ENCODE data around the gene ZNF32.
A peak's percentile ranks its signal among the peaks of the same experiment; 100 is the strongest.

ZNF32 gene

DNA sequence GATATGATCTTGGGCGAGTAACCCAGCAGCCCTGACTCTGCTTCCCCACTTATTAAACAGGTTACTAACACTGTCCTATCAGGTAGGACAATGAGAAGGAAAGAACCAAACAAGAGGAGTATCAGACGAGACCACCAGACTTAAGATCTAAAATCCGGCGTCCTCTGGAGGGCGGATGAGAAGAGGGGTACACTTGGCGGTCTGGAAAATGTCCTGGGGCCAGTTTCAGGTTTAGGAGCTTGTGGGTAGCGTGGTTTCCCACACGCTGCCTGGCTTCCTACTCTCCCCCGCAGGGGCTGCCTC, 635 bp downstream of the ZNF32 start:
- no peak overlapping the region for H3K27ac ChIP-seq (ENCODE audit: low read depth, low read length)
- no peak for TF ChIP-seq EZH2phosphoT487 (conservative IDR thresholded peaks at IDR 0.05; ENCODE audit: low read length)
- TF ChIP-seq, protein P1, sequence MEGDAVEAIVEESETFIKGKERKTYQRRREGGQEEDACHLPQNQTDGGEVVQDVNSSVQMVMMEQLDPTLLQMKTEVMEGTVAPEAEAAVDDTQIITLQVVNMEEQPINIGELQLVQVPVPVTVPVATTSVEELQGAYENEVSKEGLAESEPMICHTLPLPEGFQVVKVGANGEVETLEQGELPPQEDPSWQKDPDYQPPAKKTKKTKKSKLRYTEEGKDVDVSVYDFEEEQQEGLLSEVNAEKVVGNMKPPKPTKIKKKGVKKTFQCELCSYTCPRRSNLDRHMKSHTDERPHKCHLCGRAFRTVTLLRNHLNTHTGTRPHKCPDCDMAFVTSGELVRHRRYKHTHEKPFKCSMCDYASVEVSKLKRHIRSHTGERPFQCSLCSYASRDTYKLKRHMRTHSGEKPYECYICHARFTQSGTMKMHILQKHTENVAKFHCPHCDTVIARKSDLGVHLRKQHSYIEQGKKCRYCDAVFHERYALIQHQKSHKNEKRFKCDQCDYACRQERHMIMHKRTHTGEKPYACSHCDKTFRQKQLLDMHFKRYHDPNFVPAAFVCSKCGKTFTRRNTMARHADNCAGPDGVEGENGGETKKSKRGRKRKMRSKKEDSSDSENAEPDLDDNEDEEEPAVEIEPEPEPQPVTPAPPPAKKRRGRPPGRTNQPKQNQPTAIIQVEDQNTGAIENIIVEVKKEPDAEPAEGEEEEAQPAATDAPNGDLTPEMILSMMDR (IDR thresholded peaks at IDR 0.05; ENCODE audit: insufficient read depth, low read length, poor library complexity, severe bottlenecking) = no peak
- no peaks in the 10 kb centered on the region for H4K20me1 ChIP-seq (ENCODE audit: low read depth, low read length)
- peak overlapping the region; percentile 57 for H3K9ac ChIP-seq (ENCODE audit: low read length)
- peak overlapping the region; percentile 58 for H3K4me3 ChIP-seq (ENCODE audit: insufficient read depth, low read length, poor library complexity, severe bottlenecking)
- no peaks in the 10 kb centered on the region for H3K9me2 ChIP-seq (replicated peaks; ENCODE audit: insufficient read depth, low read length)
- peaks cover 21% of the 10 kb centered on the region; the same call in 1 of the 2 replicates for H3K9me3 ChIP-seq (ENCODE audit: insufficient read depth, low read length)
- peak overlapping the region; percentile 99 for H2AFZ ChIP-seq (ENCODE audit: low read depth, low read length, severe bottlenecking)
- peaks cover 14% of the 10 kb centered on the region for H3K36me3 ChIP-seq (ENCODE audit: low read length)
- H3K27me3 ChIP-seq (ENCODE audit: low read length) = no peaks in the 10 kb centered on the region
- no peaks in the 10 kb centered on the region for H3K79me2 ChIP-seq (ENCODE audit: insufficient read depth, low read length)
- H3K4me2 ChIP-seq (ENCODE audit: low read depth, low read length, poor library complexity, severe bottlenecking) = peak overlapping the region; percentile 79
- no peaks in the 10 kb centered on the region for H3F3A ChIP-seq (ENCODE audit: insufficient read depth)

GRCh38 chr10:43647576-43647975, 1.1 kb downstream of the ZNF32 start:
- H3F3A ChIP-seq (ENCODE audit: insufficient read depth) = no peaks in the 10 kb centered on the region
- H4K20me1 ChIP-seq (ENCODE audit: low read depth, low read length) = no peaks in the 10 kb centered on the region
- H3K9me3 ChIP-seq (ENCODE audit: insufficient read depth, low read length) = peaks cover 25% of the 10 kb centered on the region; the same call in 1 of the 2 replicates
- no peak overlapping the region for H2AFZ ChIP-seq (ENCODE audit: low read depth, low read length, severe bottlenecking)
- H3K27ac ChIP-seq (ENCODE audit: low read depth, low read length) = no peak overlapping the region
- peak overlapping the region; percentile 58 for H3K4me3 ChIP-seq (ENCODE audit: insufficient read depth, low read length, poor library complexity, severe bottlenecking)
- H3K9me2 ChIP-seq (replicated peaks; ENCODE audit: insufficient read depth, low read length) = no peaks in the 10 kb centered on the region
- H3K79me2 ChIP-seq (ENCODE audit: insufficient read depth, low read length) = no peaks in the 10 kb centered on the region
- no peak for TF ChIP-seq EZH2phosphoT487 (conservative IDR thresholded peaks at IDR 0.05; ENCODE audit: low read length)
- TF ChIP-seq, protein P1 (IDR thresholded peaks at IDR 0.05; ENCODE audit: insufficient read depth, low read length, poor library complexity, severe bottlenecking) = no peak
- peaks cover 14% of the 10 kb centered on the region for H3K36me3 ChIP-seq (ENCODE audit: low read length)
- H3K27me3 ChIP-seq (ENCODE audit: low read length) = no peaks in the 10 kb centered on the region
- H3K9ac ChIP-seq (ENCODE audit: low read length) = no peak overlapping the region
- H3K4me2 ChIP-seq (ENCODE audit: low read depth, low read length, poor library complexity, severe bottlenecking) = peak overlapping the region; percentile 79

DNA sequence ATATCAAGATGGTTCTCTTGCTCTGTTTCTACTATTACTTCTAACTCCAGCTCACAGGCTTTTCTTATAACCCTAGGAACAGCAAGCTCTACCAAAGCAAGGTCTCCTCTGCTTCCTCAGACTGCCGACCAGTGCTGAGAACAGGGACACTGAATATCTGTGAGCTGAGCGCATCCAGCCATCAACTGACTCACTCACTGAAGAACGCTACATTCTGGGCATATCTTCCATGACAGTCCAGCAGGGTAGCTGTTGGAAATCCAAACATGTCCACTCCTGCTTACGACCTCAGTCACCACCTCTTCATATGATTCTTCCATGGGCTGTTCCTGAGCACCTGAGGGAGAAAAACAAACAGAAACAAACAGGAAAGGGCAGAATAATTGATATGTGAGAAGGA, 2.8 kb downstream of the ZNF32 start:
- Histone ChIP-seq H3K27me3 (ENCODE audit: low read length) (no peaks in the 10 kb centered on the region), H4K20me1 (ENCODE audit: low read depth, low read length) (no peaks in the 10 kb centered on the region), H3K9ac (ENCODE audit: low read length) (no peak overlapping the region), H3K9me2 (replicated peaks; ENCODE audit: insufficient read depth, low read length) (no peaks in the 10 kb centered on the region), H3K27ac (ENCODE audit: low read depth, low read length) (no peak overlapping the region), H3K4me3 (ENCODE audit: insufficient read depth, low read length, poor library complexity, severe bottlenecking) (no peak overlapping the region), H3K36me3 (ENCODE audit: low read length) (peaks cover 14% of the 10 kb centered on the region), H3F3A (ENCODE audit: insufficient read depth) (no peaks in the 10 kb centered on the region), H3K9me3 (ENCODE audit: insufficient read depth, low read length) (peaks cover 25% of the 10 kb centered on the region; the same call in 1 of the 2 replicates), H3K4me2 (ENCODE audit: low read depth, low read length, poor library complexity, severe bottlenecking) (no peak overlapping the region), H2AFZ (ENCODE audit: low read depth, low read length, severe bottlenecking) (no peak overlapping the region), H3K79me2 (ENCODE audit: insufficient read depth, low read length) (no peaks in the 10 kb centered on the region)
- TF ChIP-seq, protein P1 (IDR thresholded peaks at IDR 0.05; ENCODE audit: insufficient read depth, low read length, poor library complexity, severe bottlenecking) = no peak
- no peak for TF ChIP-seq EZH2phosphoT487 (conservative IDR thresholded peaks at IDR 0.05; ENCODE audit: low read length)
